GM15510 (cell line): ENCODE results near the gene EIF5A.

Experiments used
- POLR2A ChIP-seq: IDR thresholded peaks from 3 replicates; pipeline ENCODE4 v1.6.1; 2011; ENCODE audit warnings: borderline replicate concordance; ENCODE audit not compliant: insufficient read length; ENCODE audit errors: extremely low read depth

EIF5A gene

GRCh38 chr17:7354262-7354843, 46.9 kb downstream of the EIF5A start:
- no peak for TF ChIP-seq POLR2A

- no peak for TF ChIP-seq POLR2A
Measured at GRCh38 chr17:7355053-7355452, 47.6 kb downstream of the EIF5A start, which contains the start of gene TMEM95. Gene TMEM95, plus strand, starts transcription at chr17:7355156. Its CDS starts 49 bp downstream, at chr17:7355205.

- TF ChIP-seq POLR2A: no peak
Measured at GRCh38 chr17:7355573-7355972, 48.1 kb downstream of the EIF5A start.

- no peak for TF ChIP-seq POLR2A
Measured at GRCh38 chr17:7356072-7356549, 48.7 kb downstream of the EIF5A start.

- TF ChIP-seq POLR2A: no peak
Measured at GRCh38 chr17:7356756-7357155, 49.3 kb downstream of the EIF5A start.

GRCh38 chr17:7357381-7357780, 50.0 kb downstream of the EIF5A start:
- no peak for TF ChIP-seq POLR2A

GRCh38 chr17:7361906-7362305, 54.5 kb downstream of the EIF5A start:
- no peak for TF ChIP-seq POLR2A
